K562 (cell line): Measurements from ENCODE around the gene GRIN1. TPM values are rescaled to one million over a fixed set of nuclear protein-coding genes. Genes with fewer than 3 reads are reported as not detected.

ENCODE experiments used
- ATAC-seq: fragments of 200-7000 bp; cut with Tn5 transposase; 3 replicates; pipeline ENCODE4 v1.9.1; 2020; ENCODE audit warnings: moderate library complexity
- BruUV-seq: library from RNA; stranded (reverse); fragments of 400-500 nt; replicated peaks from 2 replicates; lab custom pipeline; 2021; lab: Mats Ljungman, UMichigan
- CTCF ChIA-PET: fragments of 300-600 bp; formaldehyde crosslinking; extraction: SDS; loops from one replicate; lab custom pipeline; 2021; ENCODE audit warnings: low intra/inter-chr PET ratio; lab: Yijun Ruan, JAX
- POLR2A ChIA-PET: fragments of 300-600, 350-650 bp; sonication (Branson Sonifier 250); formaldehyde crosslinking; extraction: SDS; loops from one replicate; lab custom pipeline; 2021; ENCODE audit warnings: antibody characterized with exemption, inconsistent platforms; lab: Yijun Ruan, JAX
- DNase-seq, 4 experiments: peaks; one replicate each; pipeline versions ENCODE4 v3.0.0 to v3.0.0-alpha.2; 2011 to 2018; ENCODE audit warnings: low spot score in 3 of 4, mixed read lengths in 3 of 4; ENCODE audit errors: extremely low read depth in 1 of 4
- FAIRE-seq: peaks from 2 replicates; lab custom pipeline; 2011; peaks lifted over from hg19 to GRCh38; lab: Jason Lieb, UNC
- H2AFZ ChIP-seq: 2 replicates; pipeline ENCODE4 v1.6.0; 2011; ENCODE audit warnings: low read depth, low read length, control low read depth, inconsistent platforms
- H3K27ac ChIP-seq: fragments of 200-600 bp; 3 replicates; pipeline ENCODE4 v1.8.0; 2011; ENCODE audit warnings: low read depth, mild to moderate bottlenecking, control low read depth, inconsistent platforms, low read length, moderate library complexity, mixed read lengths; ENCODE audit errors: extremely low read depth
- H3K27me3 ChIP-seq, 2 experiments: fragments of 300-600 bp in 1 of 2; 2 replicates in 1 of 2; 3 replicates in 1 of 2; pipeline versions ENCODE4 v1.6.0 to v1.8.0; 2011; ENCODE audit warnings: inconsistent platforms in 2 of 2, low read length in 2 of 2, mild to moderate bottlenecking in 1 of 2, mixed read lengths in 1 of 2, moderate library complexity in 1 of 2; ENCODE audit not compliant: control insufficient read depth in 2 of 2, insufficient read depth in 2 of 2
- H3K36me3 ChIP-seq: fragments of 300-600 bp; 3 replicates; pipeline ENCODE4 v1.8.0; 2011; ENCODE audit warnings: mild to moderate bottlenecking, low read length, inconsistent platforms; ENCODE audit not compliant: control insufficient read depth, insufficient read depth
- H3K4me1 ChIP-seq, 2 experiments: fragments of 200-600 bp in 1 of 2; replicated peaks in 1 of 2; 2 replicates in 1 of 2; 3 replicates in 1 of 2; pipeline versions ENCODE4 v1.5.1 to v1.8.0; 2011; ENCODE audit warnings: inconsistent platforms in 2 of 2, low read length in 2 of 2, mild to moderate bottlenecking in 1 of 2, mixed read lengths in 1 of 2, moderate library complexity in 1 of 2; ENCODE audit not compliant: control insufficient read depth in 2 of 2, insufficient read depth in 2 of 2
- H3K4me2 ChIP-seq: 2 replicates; pipeline ENCODE4 v1.6.1; 2011; ENCODE audit warnings: low read length, control low read depth, inconsistent platforms, mixed read lengths; ENCODE audit not compliant: insufficient read depth
- H3K4me3 ChIP-seq: fragments of 200-600 bp; sonication (generic), shearing (Covaris generic); 2 replicates; pipeline ENCODE4 v1.5.1; 2016; ENCODE audit warnings: control low read depth, inconsistent platforms
- H3K79me2 ChIP-seq: fragments of 200-600 bp; 3 replicates; pipeline ENCODE4 v1.8.0; 2011; ENCODE audit warnings: low read length, inconsistent platforms; ENCODE audit not compliant: control insufficient read depth, insufficient read depth
- H3K9ac ChIP-seq, 2 experiments: 2 replicates each; pipeline versions ENCODE4 v1.6.0 to v1.6.1; 2011; ENCODE audit warnings: low read depth in 2 of 2, low read length in 2 of 2, control low read depth in 1 of 2, inconsistent platforms in 1 of 2, mild to moderate bottlenecking in 1 of 2, mixed read lengths in 1 of 2; ENCODE audit not compliant: insufficient read depth in 1 of 2
- H3K9me1 ChIP-seq: one replicate; pipeline ENCODE4 v1.6.0; 2011; ENCODE audit warnings: inconsistent platforms, mild to moderate bottlenecking, low read length, moderate library complexity; ENCODE audit not compliant: control insufficient read depth, insufficient read depth
- H3K9me3 ChIP-seq: replicated peaks from 2 replicates; pipeline ENCODE4 v1.5.1; 2011; ENCODE audit warnings: low read depth, low read length, inconsistent platforms; ENCODE audit not compliant: control insufficient read depth, insufficient read depth
- H4K20me1 ChIP-seq: replicated peaks from 2 replicates; pipeline ENCODE4 v1.6.1; 2011; ENCODE audit warnings: low read length, inconsistent platforms, mixed read lengths; ENCODE audit not compliant: control insufficient read depth, insufficient read depth
- AFF4 ChIP-seq: sonication (generic); formaldehyde crosslinking; IDR thresholded peaks from 2 replicates; pipeline ENCODE4 v1.8.0; 2023; ENCODE audit warnings: mild to moderate bottlenecking, missing genetic modification reagents
- ATF4 ChIP-seq: fragments of 450-650 bp; formaldehyde crosslinking; IDR thresholded peaks from 2 replicates; pipeline ENCODE4 v1.4.0; 2022; ENCODE audit warnings: mild to moderate bottlenecking, moderate library complexity
- BHLHE40 ChIP-seq: IDR thresholded peaks from 2 replicates; pipeline ENCODE4 v1.6.1; 2011; ENCODE audit warnings: low read length, improper control_type of control experiment
- DIDO1 ChIP-seq: fragments of 450-650 bp; IDR thresholded peaks from 2 replicates; pipeline ENCODE4 v1.6.1; 2016; ENCODE audit warnings: low read depth, missing biosample characterization, missing genetic modification characterization
- HNRNPH1 ChIP-seq: fragments of 200-400 bp; formaldehyde crosslinking; optimal IDR thresholded peaks from 2 replicates; pipeline ENCODE3; 2017; ENCODE audit warnings: low read depth, mild to moderate bottlenecking, low read length, moderate library complexity
- MECOM ChIP-seq: fragments of 250-450 bp; sonication (Bioruptor Pico); IDR thresholded peaks from 2 replicates; pipeline ENCODE4 v1.8.0; 2022; ENCODE audit warnings: inconsistent platforms
- NFIX ChIP-seq: fragments of 250-450 bp; sonication (Bioruptor Pico); IDR thresholded peaks from 2 replicates; pipeline ENCODE4 v1.4.0; 2020; ENCODE audit warnings: low read depth, mild to moderate bottlenecking, moderate library complexity
- NR2C2 ChIP-seq, 2 experiments: fragments of 200-800 bp in 1 of 2; sonication (Bioruptor generic) in 1 of 2; sonication (generic) in 1 of 2; formaldehyde crosslinking in 1 of 2; IDR thresholded peaks; 2 replicates each; pipeline versions ENCODE4 v1.6.1 to v1.8.0; 2016 to 2022; ENCODE audit warnings: mild to moderate bottlenecking in 1 of 2, missing compliant biosample characterization in 1 of 2, missing genetic modification characterization in 1 of 2, missing genetic modification reagents in 1 of 2
- RBFOX2 ChIP-seq: fragments of 200-400 bp; formaldehyde crosslinking; IDR thresholded peaks from 2 replicates; pipeline ENCODE4 v1.6.1; 2017; ENCODE audit warnings: low read depth, mild to moderate bottlenecking, low read length, moderate library complexity
- RNF219 ChIP-seq: fragments of 250-450 bp; sonication (Bioruptor Pico); IDR thresholded peaks from 2 replicates; pipeline ENCODE4 v1.5.0; 2022; ENCODE audit warnings: mild to moderate bottlenecking
- SRSF7 ChIP-seq: fragments of 200-400 bp; formaldehyde crosslinking; optimal IDR thresholded peaks from 2 replicates; pipeline ENCODE3; 2017; ENCODE audit warnings: mild to moderate bottlenecking, low read depth, low read length
- ZNF274 ChIP-seq: IDR thresholded peaks from 2 replicates; pipeline ENCODE4 v1.6.1; 2011; ENCODE audit warnings: low read depth, mild to moderate bottlenecking, low read length, moderate library complexity, borderline replicate concordance
- ZNF778 ChIP-seq: fragments of 450-650 bp; formaldehyde crosslinking; IDR thresholded peaks from 2 replicates; pipeline ENCODE4 v1.4.0; 2020; ENCODE audit warnings: mild to moderate bottlenecking, moderate library complexity
- WGBS: fragments of 100-300 bp; shearing (Covaris generic); methylation state at CpG from one replicate; pipeline ENCODE4 v1.1.6; 2016; ENCODE audit warnings: low coverage, mixed read lengths; ENCODE audit not compliant: insufficient coverage; ENCODE audit errors: missing lambda C conversion rate; 5-methylcytosine and 5-hydroxymethylcytosine counted together
- in situ Hi-C: fragments of 300-500 bp; cut with MboI; formaldehyde crosslinking; loops from 4 replicates; pipeline ENCODE4 v1.15.0; 2018; ENCODE audit warnings: inconsistent platforms, mixed read lengths
- intact Hi-C: fragments of 100-400 bp; cut with micrococcal nuclease; formaldehyde crosslinking; loops from 2 replicates; pipeline ENCODE4 v1.14.2; 2022
- polyA plus RNA-seq, 8 experiments: library from polyadenylated mRNA; depleted of rRNA in 4 of 8; stranded (reverse) in 5 of 8; unstranded in 3 of 8; fragments of >200 nt; fragmentation: Nextera tagmentation in 2 of 8; fragmentation: Illumina TruSeq in 1 of 8; extraction: Ambion mirVana in 2 of 8; extraction: Trizol in 1 of 8; gene quantifications; 2 replicates each; pipeline versions ENCODE4 v1.2.1 to v1.2.3, GENCODE V29; 2011 to 2014; ENCODE audit warnings: inconsistent platforms in 1 of 8, missing spikeins in 1 of 8
- total RNA-seq, 7 experiments: library from RNA; depleted of rRNA in 6 of 7; stranded (reverse); fragments of >200 nt in 6 of 7; fragmentation: Illumina TruSeq in 2 of 7; extraction: Trizol in 2 of 7; gene quantifications; 2 replicates each; pipeline versions ENCODE4 v1.2.1 to v1.2.3, GENCODE V29; 2011 to 2021; ENCODE audit warnings: low replicate concordance in 1 of 7

The GRIN1 gene
- total and polyA plus RNA-seq, 9 of the 15 experiments (the other 6 are each of a cell fraction or from before 2014, with no cell fraction given) = 0.03 to 0.35 (median 0.16) TPM; not detected in 6

- Histone ChIP-seq H4K20me1 (peaks cover 3% of the 10 kb centered on the region; the same call in 1 of the 2 replicates), H3K9ac (peak overlapping the region in 1 of 2 experiments; percentile 78; a peak in 1 of 4 replicates), H3K4me1 (peaks cover 0 to 98% of the 10 kb centered on the region in 2 experiments; a peak in 2 of 5 replicates), H3K27ac (no peak overlapping the region), H3K36me3 (no peaks in the 10 kb centered on the region), H2AFZ (no peak overlapping the region), H3K9me3 (no peaks in the 10 kb centered on the region), H3K79me2 (no peaks in the 10 kb centered on the region), H3K9me1 (no peaks in the 10 kb centered on the region), H3K4me2 (0 out of 2 replicates have a peak overlapping the region, but pooled peaks have one; percentile 5), H3K27me3 (peaks cover 29 to 55% of the 10 kb centered on the region in 2 experiments; a peak in 4 of 5 replicates), H3K4me3 (peak overlapping the region; percentile 13; the same call in 1 of the 2 replicates)
- ChIA-PET CTCF (no interaction called here), POLR2A (interaction anchor here (0.6 to 0.7 kb wide), 4 partner anchors 11 to 453 kb away, joined by 3 to 4 read pairs (median 4); partner anchors contain the start of genes GRIN1 and TOR4A)
- WGBS = 12% methylated on average over 81 of the region's 124 CpGs
- FAIRE-seq (no peak), DNase-seq (peak in 3 of 4 experiments; percentile 41 to 48 (median 45)), ATAC-seq (peak; percentile 38)
- intact Hi-C loops (no loop called here), in situ Hi-C loops (no loop called here)
- no TSS peak for BruUV-seq
- TF ChIP-seq NFIX (CRISPR knock-in tag) (no peak), ATF4 (CRISPR knock-in tag) (no peak), MECOM (CRISPR knock-in tag) (no peak), AFF4 (CRISPR knock-in tag) (no peak), SRSF7 (no peak), ZNF778 (no peak), BHLHE40 (no peak), HNRNPH1 (no peak), RNF219 (CRISPR knock-in tag) (no peak), NR2C2 (CRISPR knock-in tag; IDR thresholded peaks at IDR 0.05) (no peak), NR2C2 (tag; IDR thresholded peaks at IDR 0.05) (no peak), RBFOX2 (no peak; the same call in 1 of the 2 replicates), ZNF274 (no peak), DIDO1 (no peak)
Measured at GRCh38 chr9:137168904-137169856, 30.2 kb downstream of the GRIN1 start.
